IMR-90 (cell line): ENCODE results near the gene ABHD12.

Experiments used
- FOS ChIP-seq: fragments of 150-350 bp; IDR thresholded peaks from 2 replicates; pipeline ENCODE4 v1.6.1; 2016; ENCODE audit warnings: low read depth, low read length
- SMC3 ChIP-seq: fragments of 150-350 bp; IDR thresholded peaks from 2 replicates; pipeline ENCODE4 v1.6.1; 2016; ENCODE audit warnings: low read depth, mild to moderate bottlenecking, antibody characterized with exemption, low read length, moderate library complexity
- TF ChIP-seq, protein P1 (sequence below): conservative IDR thresholded peaks from 2 replicates; pipeline ENCODE4 v1.5.1; 2012; ENCODE audit warnings: mild to moderate bottlenecking, low read depth, low read length, improper control_type of control experiment

DNA sequence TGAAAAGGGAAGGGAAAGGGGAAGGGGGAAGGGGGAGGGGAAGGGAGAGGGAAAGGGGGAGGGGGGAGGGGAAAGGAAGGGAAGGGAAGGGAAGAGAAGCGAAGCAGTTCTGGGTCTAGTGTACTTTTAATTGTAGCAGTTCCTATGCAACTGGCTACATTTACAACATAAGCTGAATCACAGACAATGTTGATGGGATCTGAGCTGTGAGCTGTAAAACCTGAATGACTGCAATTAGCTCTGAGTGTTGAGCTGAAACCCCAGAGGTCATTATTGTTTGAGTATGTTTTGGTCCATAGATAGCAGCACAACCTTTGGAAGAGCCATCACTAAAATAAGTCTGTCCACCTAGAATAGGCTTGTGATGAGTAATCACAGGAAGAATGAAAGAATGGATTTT, 7.2 kb upstream of the ABHD12 start:
- TF ChIP-seq, protein P1, sequence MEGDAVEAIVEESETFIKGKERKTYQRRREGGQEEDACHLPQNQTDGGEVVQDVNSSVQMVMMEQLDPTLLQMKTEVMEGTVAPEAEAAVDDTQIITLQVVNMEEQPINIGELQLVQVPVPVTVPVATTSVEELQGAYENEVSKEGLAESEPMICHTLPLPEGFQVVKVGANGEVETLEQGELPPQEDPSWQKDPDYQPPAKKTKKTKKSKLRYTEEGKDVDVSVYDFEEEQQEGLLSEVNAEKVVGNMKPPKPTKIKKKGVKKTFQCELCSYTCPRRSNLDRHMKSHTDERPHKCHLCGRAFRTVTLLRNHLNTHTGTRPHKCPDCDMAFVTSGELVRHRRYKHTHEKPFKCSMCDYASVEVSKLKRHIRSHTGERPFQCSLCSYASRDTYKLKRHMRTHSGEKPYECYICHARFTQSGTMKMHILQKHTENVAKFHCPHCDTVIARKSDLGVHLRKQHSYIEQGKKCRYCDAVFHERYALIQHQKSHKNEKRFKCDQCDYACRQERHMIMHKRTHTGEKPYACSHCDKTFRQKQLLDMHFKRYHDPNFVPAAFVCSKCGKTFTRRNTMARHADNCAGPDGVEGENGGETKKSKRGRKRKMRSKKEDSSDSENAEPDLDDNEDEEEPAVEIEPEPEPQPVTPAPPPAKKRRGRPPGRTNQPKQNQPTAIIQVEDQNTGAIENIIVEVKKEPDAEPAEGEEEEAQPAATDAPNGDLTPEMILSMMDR = no peak
- TF ChIP-seq FOS (no peak), SMC3 (no peak)
